Stimulated activated CD8-positive, alpha-beta memory T cell treated with anti-CD3 and anti-CD28 coated beads, Interleukin-15, amount 100 ng/mL, for 1 hour (primary cell): ENCODE measurements around the gene PIP.
"Not testable (repeated sequence)": the region's sequence is repeated elsewhere in the genome, so short reads cannot be mapped to it uniquely, and the experiment has no call there.

Experiments used
- DNase-seq: peaks from one replicate; pipeline ENCODE4 v3.0.0-alpha.2; 2020; ENCODE audit warnings: low read depth

Gene PIP

DNA sequence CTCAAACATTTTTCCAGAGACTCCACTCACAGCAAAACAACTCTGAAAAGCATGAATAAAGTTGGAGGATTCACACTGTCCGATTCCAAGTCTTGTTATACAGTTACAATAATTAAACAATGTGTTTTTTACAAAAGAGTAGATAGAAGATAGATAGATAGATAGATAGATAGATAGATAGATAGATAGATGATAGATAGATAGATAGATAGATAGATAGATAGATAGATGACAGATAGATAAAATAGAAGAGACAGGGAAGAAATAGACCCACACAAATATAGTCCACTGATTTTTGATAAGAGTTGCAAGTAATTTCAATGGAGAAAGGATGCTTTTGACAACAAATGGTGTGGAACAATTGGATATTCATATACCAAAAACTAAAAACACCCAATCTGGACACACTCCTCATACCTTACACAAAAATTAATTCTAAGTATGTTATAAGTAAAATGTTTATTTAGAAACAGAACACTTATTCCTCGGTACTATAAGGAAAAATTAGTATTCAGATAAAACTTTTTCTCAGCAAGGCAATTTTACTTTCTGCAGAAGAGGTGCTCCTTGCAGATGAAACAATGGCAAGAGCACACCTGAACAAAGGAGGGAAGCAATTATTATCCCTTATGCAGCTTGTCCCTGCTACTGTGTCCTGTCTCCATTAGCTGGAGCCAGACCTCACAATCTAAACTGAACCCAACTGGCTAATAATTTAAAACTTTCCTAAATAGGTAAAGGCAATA lies 45.7 kb downstream of the PIP start:
- DNase-seq, result no peak

DNA sequence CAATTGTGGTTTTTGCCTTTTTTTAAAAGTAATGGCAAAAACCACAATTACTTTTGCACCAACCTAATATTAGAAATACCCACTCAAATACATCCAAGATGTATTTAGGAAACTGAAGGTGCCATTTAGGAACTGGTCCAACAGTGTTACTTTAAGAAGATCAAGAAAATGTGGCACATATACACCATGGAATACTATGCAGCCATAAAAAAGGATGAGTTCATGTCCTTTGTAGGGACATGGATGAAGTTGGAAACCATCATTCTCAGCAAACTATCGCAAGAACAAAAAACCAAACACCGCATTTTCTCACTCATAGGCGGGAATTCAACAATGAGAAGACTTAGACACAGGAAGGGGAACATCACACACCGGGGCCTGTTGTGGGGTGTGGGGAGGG lies 48.9 kb downstream of the PIP start:
- not testable (repeated sequence) for DNase-seq

DNA sequence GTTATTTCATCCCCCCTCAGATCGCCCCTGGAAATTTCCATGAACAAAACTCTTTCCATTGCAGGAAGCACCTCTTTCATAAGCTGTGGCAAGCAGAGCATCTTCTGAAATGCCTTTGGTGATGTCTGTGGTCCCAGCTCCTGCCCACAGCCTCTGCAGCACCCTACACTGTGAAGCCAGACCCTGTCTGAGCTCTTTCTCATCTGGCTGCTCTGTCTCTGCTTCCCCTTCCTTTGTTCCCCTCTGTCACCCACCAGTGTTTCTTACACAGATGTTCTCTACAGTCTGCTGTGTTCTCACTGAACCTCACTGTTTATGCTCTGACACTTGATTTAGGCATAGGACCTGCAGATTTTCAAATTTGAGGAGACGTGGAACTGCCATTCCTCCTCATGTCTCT lies 49.5 kb downstream of the PIP start:
- no peak for DNase-seq

DNA sequence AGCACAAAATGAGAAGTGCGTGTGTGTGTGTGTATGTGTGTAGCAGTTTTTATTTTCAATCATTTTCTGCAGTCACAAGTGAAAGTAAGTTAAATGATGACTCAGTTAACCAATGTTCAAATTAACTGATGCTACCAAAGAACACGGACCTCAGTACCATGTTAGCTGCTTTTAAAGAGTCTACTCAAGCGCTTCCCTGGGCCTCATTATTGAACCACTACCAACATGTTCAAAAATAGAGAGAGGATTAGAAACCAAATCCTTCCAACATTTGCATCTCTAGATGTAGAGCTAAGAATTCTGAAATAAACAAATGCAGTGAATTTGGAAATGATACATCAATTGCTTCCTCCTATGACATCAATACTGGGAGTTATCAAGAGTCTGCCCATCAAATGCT lies 51.1 kb downstream of the PIP start, which contains the start of gene TAS2R39:
TSS of gene TAS2R39 (plus strand) at position 396 of the 400 bp plus-strand sequence. CDS start at position 396, 0 bp downstream.
- DNase-seq, result no peak

DNA sequence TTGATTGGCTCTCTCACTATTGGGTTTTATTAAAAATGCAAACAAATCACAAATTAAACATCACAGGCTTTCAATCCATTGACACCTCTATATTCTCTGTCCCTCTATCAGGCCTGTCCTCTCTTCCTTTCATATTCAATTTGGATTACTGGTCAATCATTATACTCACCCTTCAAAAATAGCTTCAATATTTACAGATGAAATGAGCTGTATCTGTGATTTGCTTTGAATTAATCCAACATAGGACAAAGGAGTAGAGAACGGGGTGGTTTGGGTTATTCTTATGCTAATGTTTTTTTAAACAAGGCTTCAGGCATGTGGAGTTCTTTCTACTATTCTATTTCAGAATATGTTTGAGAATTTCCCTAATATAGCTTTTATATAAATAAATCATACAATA lies 53.7 kb downstream of the PIP start:
- DNase-seq, result no peak

DNA sequence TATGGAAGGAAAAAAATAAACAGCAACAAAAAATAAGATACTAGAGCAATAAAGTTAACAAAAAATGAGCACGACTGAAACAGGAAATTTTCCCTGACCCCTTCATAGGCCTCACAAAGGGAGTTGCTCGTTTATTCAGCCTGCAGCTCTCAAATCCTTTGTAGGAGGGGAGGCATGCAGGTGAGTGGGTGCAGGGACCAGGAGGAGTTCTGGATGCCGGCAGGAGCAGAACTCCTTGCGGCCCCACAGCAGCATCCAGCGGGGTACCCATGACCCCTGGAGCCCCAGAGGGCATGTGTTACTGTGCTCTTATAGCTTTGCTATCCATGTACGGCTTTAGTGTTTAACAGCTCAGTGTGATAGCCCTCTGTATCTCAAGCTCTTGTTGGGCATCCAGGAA lies 57.1 kb downstream of the PIP start:
- no peak for DNase-seq
